Choroid plexus epithelial cell (primary cell): ENCODE measurements around the gene ZNF827.

Experiments
- DNase-seq: peaks from one replicate; pipeline ENCODE4 v3.0.0-alpha.2; 2010; ENCODE audit warnings: low read depth
- H3K4me3 ChIP-seq: 2 replicates; pipeline ENCODE4 v1.5.1; 2011; ENCODE audit warnings: low read depth, mild to moderate bottlenecking, control low read depth, low read length, moderate library complexity
- CTCF ChIP-seq: conservative IDR thresholded peaks from 2 replicates; pipeline ENCODE4 v1.5.1; 2011; ENCODE audit warnings: low read depth, mild to moderate bottlenecking, control low read depth, inconsistent platforms, low read length, moderate library complexity

Gene ZNF827

GRCh38 chr4:145938618-145939440 lies at the start of gene ZNF827:
ZNF827 (minus strand) TSS chr4:145938823; CDS start chr4:145938407, 416 bp downstream.
- no peak for TF ChIP-seq CTCF
- peak; percentile 85 for DNase-seq
- peak within 1 kb of the TSS; percentile 89 for H3K4me3 ChIP-seq

GRCh38 chr4:145984563-145984962 lies 45.9 kb upstream of the ZNF827 start:
- DNase-seq: no peak
- TF ChIP-seq CTCF: no peak
- no peak overlapping the region for H3K4me3 ChIP-seq

GRCh38 chr4:145982791-145983190 lies 44.2 kb upstream of the ZNF827 start:
- no peak for DNase-seq
- no peak for TF ChIP-seq CTCF
- H3K4me3 ChIP-seq: no peak overlapping the region

- no peak for DNase-seq
- H3K4me3 ChIP-seq: no peak overlapping the region
- no peak for TF ChIP-seq CTCF
Observed at GRCh38 chr4:145979160-145979559, 40.5 kb upstream of the ZNF827 start.

- no peak overlapping the region for H3K4me3 ChIP-seq
- TF ChIP-seq CTCF: no peak
- DNase-seq: no peak
Observed at GRCh38 chr4:145976680-145977079, 38.1 kb upstream of the ZNF827 start.

- H3K4me3 ChIP-seq: no peak overlapping the region
- no peak for TF ChIP-seq CTCF
- peak; percentile 7 for DNase-seq
Observed at GRCh38 chr4:145960012-145960411, 21.4 kb upstream of the ZNF827 start.

- no peak overlapping the region for H3K4me3 ChIP-seq
- peak; percentile 43 for DNase-seq
- TF ChIP-seq CTCF: no peak
Observed at GRCh38 chr4:145957302-145957701, 18.7 kb upstream of the ZNF827 start.
